HCT116 (cell line): ENCODE data around the gene TLCD3B. TPM values are rescaled to one million over a fixed set of nuclear protein-coding genes. Genes with fewer than 3 reads are reported as not detected.

Experiments
- ATAC-seq: fragments of 200-7000 bp; cut with Tn5 transposase; 2 replicates; pipeline ENCODE4 v1.9.1; 2020; ENCODE audit warnings: mild to moderate bottlenecking, moderate library complexity
- BruUV-seq: library from RNA; stranded (reverse); fragments of 400-500 nt; replicated peaks from 2 replicates; lab custom pipeline; 2021; lab: Mats Ljungman, UMichigan
- CTCF ChIA-PET: fragments of 300-600 bp; sonication (Branson Sonifier 250); formaldehyde crosslinking; loops from one replicate; lab custom pipeline; 2021; ENCODE audit warnings: antibody characterized with exemption; lab: Charles Lee
- POLR2A ChIA-PET: fragments of 300-600, 350-600 bp; sonication (Branson Sonifier 250); formaldehyde crosslinking; loops from one replicate; lab custom pipeline; 2021; ENCODE audit warnings: antibody characterized with exemption; lab: Charles Lee
- RAD21 ChIA-PET, 2 experiments: fragments of 300-600 bp; sonication (Branson Sonifier 250); formaldehyde crosslinking; loops; one replicate each; lab custom pipeline; 2023; ENCODE audit warnings: low total read pairs in 2 of 2; ENCODE audit not compliant: uncharacterized antibody in 2 of 2, unreplicated experiment in 2 of 2, low non-redundant PET in 1 of 2; lab: Charles Lee
- DNase-seq: peaks from one replicate; pipeline ENCODE4 v3.0.0-alpha.2; 2010; ENCODE audit warnings: low read depth, low spot score
- H2AFZ ChIP-seq: fragments of 200-600 bp; shearing (Covaris generic), sonication (generic); 2 replicates; pipeline ENCODE4 v1.6.1; 2017; ENCODE audit warnings: low read depth, mixed run types, mixed read lengths, antibody characterized with exemption, low read length; ENCODE audit not compliant: poor library complexity, severe bottlenecking
- H3K27ac ChIP-seq: 2 replicates; pipeline ENCODE4 v1.5.1; 2012; ENCODE audit warnings: low read depth, low read length
- H3K27me3 ChIP-seq: fragments of 200-600 bp; sonication (generic); 2 replicates; pipeline ENCODE4 v1.6.1; 2016; ENCODE audit warnings: mixed run types, low read length, mixed read lengths; ENCODE audit not compliant: insufficient read depth
- H3K36me3 ChIP-seq, 2 experiments: fragments of 200-500 bp in 1 of 2; fragments of 200-600 bp in 1 of 2; sonication (Bioruptor generic) in 1 of 2; sonication (generic) in 1 of 2; 2 replicates each; pipeline versions ENCODE4 v1.5.1 to v1.6.1; 2014 to 2016; ENCODE audit warnings: low read length in 2 of 2, inconsistent platforms in 1 of 2, mixed read lengths in 1 of 2, mixed run types in 1 of 2; ENCODE audit not compliant: insufficient read depth in 2 of 2, control insufficient read depth in 1 of 2
- H3K4me1 ChIP-seq, 2 experiments: fragments of 200-600 bp in 1 of 2; sonication (generic) in 1 of 2; 2 replicates each; pipeline versions ENCODE4 v1.5.1 to v1.6.1; 2012 to 2017; ENCODE audit warnings: low read length in 2 of 2, inconsistent platforms in 1 of 2, mild to moderate bottlenecking in 1 of 2, mixed read lengths in 1 of 2, mixed run types in 1 of 2, moderate library complexity in 1 of 2; ENCODE audit not compliant: insufficient read depth in 2 of 2, control insufficient read depth in 1 of 2
- H3K4me2 ChIP-seq: fragments of 200-600 bp; sonication (generic); 2 replicates; pipeline ENCODE4 v1.6.1; 2017; ENCODE audit warnings: mixed run types, low read length, mixed read lengths
- H3K4me3 ChIP-seq, 2 experiments: fragments of 200-600 bp in 1 of 2; sonication (generic) in 1 of 2; replicated peaks in 1 of 2; 2 replicates each; pipeline ENCODE4 v1.5.1; 2011 to 2016; ENCODE audit warnings: low read length in 2 of 2, control low read depth in 1 of 2, low read depth in 1 of 2, mild to moderate bottlenecking in 1 of 2, mixed read lengths in 1 of 2, mixed run types in 1 of 2
- H3K79me2 ChIP-seq: fragments of 200-600 bp; sonication (generic); 2 replicates; pipeline ENCODE4 v1.6.1; 2017; ENCODE audit warnings: mild to moderate bottlenecking, mixed run types, low read length, moderate library complexity, mixed read lengths; ENCODE audit not compliant: insufficient read depth
- H3K9ac ChIP-seq: fragments of 200-600 bp; sonication (generic); 2 replicates; pipeline ENCODE4 v1.6.1; 2016; ENCODE audit warnings: low read length, mixed read lengths
- H3K9me2 ChIP-seq: fragments of 200-600 bp; sonication (generic), shearing (Covaris generic); 2 replicates; pipeline ENCODE4 v1.6.1; 2017; ENCODE audit warnings: mixed run types, mild to moderate bottlenecking, moderate library complexity; ENCODE audit not compliant: insufficient read depth
- H3K9me3 ChIP-seq, 2 experiments: fragments of 200-500 bp in 1 of 2; fragments of 200-600 bp in 1 of 2; sonication (Bioruptor generic) in 1 of 2; sonication (generic) in 1 of 2; 2 replicates each; pipeline ENCODE4 v1.6.1; 2014 to 2017; ENCODE audit warnings: low read length in 2 of 2, mixed read lengths in 2 of 2, inconsistent platforms in 1 of 2, low read depth in 1 of 2, mild to moderate bottlenecking in 1 of 2, mixed run types in 1 of 2, moderate library complexity in 1 of 2; ENCODE audit not compliant: control insufficient read depth in 1 of 2, insufficient read depth in 1 of 2
- H4K20me1 ChIP-seq: fragments of 200-600 bp; sonication (generic), shearing (Covaris generic); 2 replicates; pipeline ENCODE4 v1.6.1; 2017; ENCODE audit warnings: mixed run types, mild to moderate bottlenecking, moderate library complexity; ENCODE audit not compliant: insufficient read depth
- CBX3 ChIP-seq: IDR thresholded peaks from 2 replicates; pipeline ENCODE4 v1.6.1; 2012; ENCODE audit warnings: low read depth
- CEBPB ChIP-seq: IDR thresholded peaks from 2 replicates; pipeline ENCODE4 v1.6.1; 2012; ENCODE audit warnings: low read depth
- CTCF ChIP-seq, 3 experiments: fragments of 200-600 bp in 1 of 3; sonication (generic) in 1 of 3; IDR thresholded peaks in 2 of 3; conservative IDR thresholded peaks in 1 of 3; 2 replicates each; pipeline ENCODE4 v1.5.1; 2012 to 2017; ENCODE audit warnings: low read depth in 2 of 3, low read length in 2 of 3, antibody characterized with exemption in 1 of 3, borderline replicate concordance in 1 of 3, control low read depth in 1 of 3, mild to moderate bottlenecking in 1 of 3, mixed read lengths in 1 of 3, mixed run types in 1 of 3, moderate library complexity in 1 of 3; ENCODE audit not compliant: insufficient read depth in 1 of 3
- EGR1 ChIP-seq: IDR thresholded peaks from 2 replicates; pipeline ENCODE4 v1.6.1; 2012; ENCODE audit warnings: low read depth
- ELF1 ChIP-seq: IDR thresholded peaks from 2 replicates; pipeline ENCODE4 v1.6.1; 2012; ENCODE audit warnings: low read depth, borderline replicate concordance
- EZH2 ChIP-seq: fragments of 200-600 bp; sonication (generic); IDR thresholded peaks from 2 replicates; pipeline ENCODE4 v1.6.1; 2017; ENCODE audit warnings: antibody characterized with exemption, mixed run types
- EZH2phosphoT487 ChIP-seq: fragments of 200-600 bp; IDR thresholded peaks from 2 replicates; pipeline ENCODE4 v1.6.1; 2018; ENCODE audit warnings: antibody characterized with exemption, borderline replicate concordance
- JUND ChIP-seq: IDR thresholded peaks from 2 replicates; pipeline ENCODE4 v1.6.1; 2012
- MAX ChIP-seq: IDR thresholded peaks from 2 replicates; pipeline ENCODE4 v1.6.1; 2012
- SIN3A ChIP-seq: IDR thresholded peaks from 2 replicates; pipeline ENCODE4 v1.6.1; 2012; ENCODE audit warnings: low read depth
- SP1 ChIP-seq: IDR thresholded peaks from 2 replicates; pipeline ENCODE4 v1.6.1; 2012; ENCODE audit warnings: low read depth
- YY1 ChIP-seq: IDR thresholded peaks from 2 replicates; pipeline ENCODE4 v1.6.1; 2011; ENCODE audit warnings: low read length, low read depth, moderate library complexity, mild to moderate bottlenecking; ENCODE audit not compliant: insufficient replicate concordance; ENCODE audit errors: extremely low read depth
- ZBTB33 ChIP-seq: IDR thresholded peaks from 2 replicates; pipeline ENCODE4 v1.6.1; 2011; ENCODE audit warnings: mild to moderate bottlenecking, low read length, moderate library complexity; ENCODE audit not compliant: insufficient replicate concordance; ENCODE audit errors: extremely low read depth
- ZNF274 ChIP-seq: fragments of 200-500 bp; sonication (Bioruptor generic); IDR thresholded peaks from 2 replicates; pipeline ENCODE4 v1.6.1; 2014; ENCODE audit warnings: mild to moderate bottlenecking, low read depth, low read length, inconsistent platforms
- intact Hi-C: fragments of 100-400 bp; cut with micrococcal nuclease; formaldehyde crosslinking; loops from 2 replicates; pipeline ENCODE4 v1.10.0; 2022
- total RNA-seq: library from RNA; stranded (reverse); gene quantifications from one replicate; pipeline ENCODE4 v1.2.1, GENCODE V29; 2021; ENCODE audit not compliant: unreplicated experiment

The TLCD3B gene
- total RNA-seq, 1 experiment from 2014 or later = 1.0 TPM

- H3K9me2 ChIP-seq = no peaks in the 10 kb centered on the region
- no peak overlapping the region for H2AFZ ChIP-seq
- no peak overlapping the region for H3K4me2 ChIP-seq
- ATAC-seq (no peak), DNase-seq (no peak)
- intact Hi-C loops = loop anchor here (10.0 kb wide), 1 partner anchor 913 kb away; no protein-coding TSS in a partner anchor
- H3K9me3 ChIP-seq = no peaks in the 10 kb centered on the region
- H3K9ac ChIP-seq = no peak overlapping the region
- RAD21 ChIA-PET = no interaction called here
- POLR2A ChIA-PET = no interaction called here
- CTCF ChIA-PET = no interaction called here
- H3K27me3 ChIP-seq = no peaks in the 10 kb centered on the region
- BruUV-seq = no TSS peak
- TF ChIP-seq CEBPB = no peak
- no peak for TF ChIP-seq CBX3
- no peak for TF ChIP-seq EZH2phosphoT487
- no peak for TF ChIP-seq ZNF274
- no peak for TF ChIP-seq CTCF (IDR thresholded peaks at IDR 0.05 in 2 of 3, conservative IDR thresholded peaks at IDR 0.05 in 1 of 3; ENCODE audit: borderline replicate concordance in 1 of 3, insufficient read depth in 1 of 3, low read depth in 2 of 3, low read length in 2 of 3)
- no peak for TF ChIP-seq EGR1
- no peak for TF ChIP-seq YY1
- TF ChIP-seq EZH2 = no peak
- no peak for TF ChIP-seq MAX
- no peak for TF ChIP-seq SP1
- TF ChIP-seq ZBTB33 = no peak
- no peak for TF ChIP-seq ELF1
- TF ChIP-seq SIN3A = no peak
- TF ChIP-seq JUND = no peak
- no peak overlapping the region for H3K4me3 ChIP-seq
- H3K79me2 ChIP-seq = no peaks in the 10 kb centered on the region
- H3K4me1 ChIP-seq = peaks cover 0 to 5% of the 10 kb centered on the region in 2 experiments; a peak in 2 of 4 replicates
- no peak overlapping the region for H3K27ac ChIP-seq
- no peaks in the 10 kb centered on the region for H3K36me3 ChIP-seq
- no peaks in the 10 kb centered on the region for H4K20me1 ChIP-seq
Observed at GRCh38 chr16:30027588-30028437, 3.3 kb downstream of the TLCD3B start.
